ENCODE data around the gene CDK11B.

Gene CDK11B

GRCh38 chr1:1622010-1622787 lies 36.6 kb downstream of the CDK11B start:
- TF ChIP-seq GATA2 (IDR thresholded peaks at IDR 0.05; ENCODE audit: low read depth, low read length): no peak
- no peak for TF ChIP-seq GATA3 (IDR thresholded peaks at IDR 0.05; ENCODE audit: low read depth, low read length)

GRCh38 chr1:1621173-1622009 lies 37.4 kb downstream of the CDK11B start:
- TF ChIP-seq GATA2 (IDR thresholded peaks at IDR 0.05; ENCODE audit: low read depth, low read length) (no peak), GATA3 (IDR thresholded peaks at IDR 0.05; ENCODE audit: low read depth, low read length) (no peak)

- TF ChIP-seq GATA3 (IDR thresholded peaks at IDR 0.05; ENCODE audit: low read depth, low read length): no peak
- TF ChIP-seq GATA2 (IDR thresholded peaks at IDR 0.05; ENCODE audit: low read depth, low read length): no peak
Observed at GRCh38 chr1:1620433-1621139, 38.2 kb downstream of the CDK11B start.

- TF ChIP-seq GATA2 (IDR thresholded peaks at IDR 0.05; ENCODE audit: low read depth, low read length) (no peak), GATA3 (IDR thresholded peaks at IDR 0.05; ENCODE audit: low read depth, low read length) (no peak)
Observed at GRCh38 chr1:1619917-1620361, 38.9 kb downstream of the CDK11B start.

- TF ChIP-seq GATA2 (IDR thresholded peaks at IDR 0.05; ENCODE audit: low read depth, low read length) (no peak), GATA3 (IDR thresholded peaks at IDR 0.05; ENCODE audit: low read depth, low read length) (no peak)
Observed at GRCh38 chr1:1618396-1619068, 40.3 kb downstream of the CDK11B start.

GRCh38 chr1:1617925-1618324 lies 40.9 kb downstream of the CDK11B start:
- no peak for TF ChIP-seq GATA3 (IDR thresholded peaks at IDR 0.05; ENCODE audit: low read depth, low read length)
- TF ChIP-seq GATA2 (IDR thresholded peaks at IDR 0.05; ENCODE audit: low read depth, low read length): no peak

- no peak for TF ChIP-seq GATA2 (IDR thresholded peaks at IDR 0.05; ENCODE audit: low read depth, low read length)
- no peak for TF ChIP-seq GATA3 (IDR thresholded peaks at IDR 0.05; ENCODE audit: low read depth, low read length)
Observed at GRCh38 chr1:1617516-1617915, 41.3 kb downstream of the CDK11B start.

- no peak for TF ChIP-seq GATA2 (IDR thresholded peaks at IDR 0.05; ENCODE audit: low read depth, low read length)
- no peak for TF ChIP-seq GATA3 (IDR thresholded peaks at IDR 0.05; ENCODE audit: low read depth, low read length)
Observed at GRCh38 chr1:1616838-1617237, 42.0 kb downstream of the CDK11B start.

GRCh38 chr1:1616045-1616790 lies 42.6 kb downstream of the CDK11B start:
- TF ChIP-seq GATA3 (IDR thresholded peaks at IDR 0.05; ENCODE audit: low read depth, low read length) (no peak), GATA2 (IDR thresholded peaks at IDR 0.05; ENCODE audit: low read depth, low read length) (no peak)

GRCh38 chr1:1615256-1616044 lies 43.4 kb downstream of the CDK11B start, which contains the start of gene MIB2:
TSS of gene MIB2 (plus strand) at chr1:1615500. CDS start at chr1:1623453, 7,953 bp downstream.
- TF ChIP-seq GATA3 (IDR thresholded peaks at IDR 0.05; ENCODE audit: low read depth, low read length): no peak
- TF ChIP-seq GATA2 (IDR thresholded peaks at IDR 0.05; ENCODE audit: low read depth, low read length): no peak

- TF ChIP-seq GATA2 (IDR thresholded peaks at IDR 0.05; ENCODE audit: low read depth, low read length): no peak
- no peak for TF ChIP-seq GATA3 (IDR thresholded peaks at IDR 0.05; ENCODE audit: low read depth, low read length)
Observed at GRCh38 chr1:1614954-1615255, 43.9 kb downstream of the CDK11B start.

- TF ChIP-seq GATA3 (IDR thresholded peaks at IDR 0.05; ENCODE audit: low read depth, low read length) (no peak), GATA2 (IDR thresholded peaks at IDR 0.05; ENCODE audit: low read depth, low read length) (no peak)
Observed at GRCh38 chr1:1614204-1614953, 44.4 kb downstream of the CDK11B start.
